HepG2 (cell line): ENCODE measurements around the gene TP53TG5. TPM values are rescaled to one million over a fixed set of nuclear protein-coding genes. Genes with fewer than 3 reads are reported as not detected.

Source experiments
- ELF1 ChIP-seq: sonication (generic); formaldehyde crosslinking; IDR thresholded peaks from 2 replicates; pipeline ENCODE4 v1.4.0; 2020; ENCODE audit warnings: missing genetic modification reagents
- FOXK1 ChIP-seq: sonication (generic); formaldehyde crosslinking; IDR thresholded peaks from 2 replicates; pipeline ENCODE4 v1.4.0; 2020; ENCODE audit warnings: low read depth, missing genetic modification reagents, borderline replicate concordance
- GATAD1 ChIP-seq: IDR thresholded peaks from 2 replicates; pipeline ENCODE4 v1.6.1; 2016; ENCODE audit warnings: missing genetic modification reagents, missing compliant biosample characterization
- HNF1B ChIP-seq: sonication (generic); formaldehyde crosslinking; IDR thresholded peaks from 2 replicates; pipeline ENCODE4 v1.5.1; 2020; ENCODE audit warnings: mild to moderate bottlenecking, moderate library complexity, missing genetic modification reagents
- HNRNPUL1 ChIP-seq: fragments of 200-400 bp; formaldehyde crosslinking; IDR thresholded peaks from 2 replicates; pipeline ENCODE4 v1.6.1; 2017; ENCODE audit warnings: low read depth, mild to moderate bottlenecking, low read length, moderate library complexity
- MIER3 ChIP-seq: IDR thresholded peaks from 2 replicates; pipeline ENCODE4 v1.6.1; 2016; ENCODE audit warnings: missing compliant biosample characterization, borderline replicate concordance
- MXD4 ChIP-seq: IDR thresholded peaks from 2 replicates; pipeline ENCODE4 v1.6.1; 2016; ENCODE audit warnings: mild to moderate bottlenecking, missing biosample characterization, missing genetic modification reagents
- TEAD3 ChIP-seq: optimal IDR thresholded peaks from 2 replicates; pipeline ENCODE3; 2016; ENCODE audit warnings: borderline replicate concordance
- TOPORS ChIP-seq: sonication (generic); formaldehyde crosslinking; IDR thresholded peaks from 2 replicates; pipeline ENCODE4 v1.8.0; 2023; ENCODE audit warnings: mild to moderate bottlenecking, missing genetic modification reagents
- ZBTB20 ChIP-seq: sonication (generic); formaldehyde crosslinking; IDR thresholded peaks from 2 replicates; pipeline ENCODE4 v1.8.1; 2023; ENCODE audit warnings: missing genetic modification reagents, low read depth, mild to moderate bottlenecking, borderline replicate concordance
- ZNF275 ChIP-seq: sonication (generic); formaldehyde crosslinking; IDR thresholded peaks from 2 replicates; pipeline ENCODE4 v1.8.0; 2022; ENCODE audit warnings: missing genetic modification reagents, mild to moderate bottlenecking, inconsistent platforms, borderline replicate concordance
- ZNF367 ChIP-seq: sonication (generic); formaldehyde crosslinking; IDR thresholded peaks from 2 replicates; pipeline ENCODE4 v1.4.0; 2020; ENCODE audit warnings: missing genetic modification reagents, borderline replicate concordance
- ZNF639 ChIP-seq: conservative IDR thresholded peaks from 2 replicates; pipeline ENCODE4 v1.6.1; 2018; ENCODE audit warnings: missing genetic modification reagents
- ZNF775 ChIP-seq: sonication (generic); formaldehyde crosslinking; IDR thresholded peaks from 2 replicates; pipeline ENCODE4 v1.4.0; 2020; ENCODE audit warnings: missing genetic modification reagents, mild to moderate bottlenecking, moderate library complexity, borderline replicate concordance
- ZNF788 ChIP-seq: sonication (generic); formaldehyde crosslinking; IDR thresholded peaks from 2 replicates; pipeline ENCODE4 v1.5.0; 2020; ENCODE audit warnings: mild to moderate bottlenecking, missing genetic modification reagents, borderline replicate concordance
- polyA plus RNA-seq, 8 experiments: library from polyadenylated mRNA; depleted of rRNA in 3 of 8; stranded (reverse) in 7 of 8; unstranded in 1 of 8; fragments of >200 nt; fragmentation: Illumina TruSeq in 4 of 8; extraction: Trizol in 4 of 8; gene quantifications; 2 replicates each; pipeline versions ENCODE4 v1.2.1 to v1.2.3, GENCODE V29; 2011 to 2016; ENCODE audit warnings: low read depth in 4 of 8, missing spikeins in 1 of 8, mixed read lengths in 1 of 8; ENCODE audit not compliant: insufficient read depth in 1 of 8
- total RNA-seq, 5 experiments: library from RNA; depleted of rRNA; stranded (reverse); fragments of >200 nt; fragmentation: Illumina TruSeq; extraction: Trizol; gene quantifications; 2 replicates each; pipeline ENCODE4 v1.2.3, GENCODE V29; 2016; ENCODE audit warnings: low read depth in 1 of 5
- TF ChIP-seq, protein P1 (sequence below): sonication (generic); formaldehyde crosslinking; IDR thresholded peaks from 2 replicates; pipeline ENCODE4 v1.8.0; 2023; ENCODE audit warnings: mild to moderate bottlenecking, missing genetic modification reagents
- TF ChIP-seq, protein P2 (sequence below): sonication (generic); formaldehyde crosslinking; IDR thresholded peaks from 2 replicates; pipeline ENCODE4 v1.4.0; 2020; ENCODE audit warnings: missing genetic modification reagents
- TF ChIP-seq, protein P3 (sequence below): sonication (generic); formaldehyde crosslinking; IDR thresholded peaks from 2 replicates; pipeline ENCODE4 v1.9.0; 2021; ENCODE audit warnings: missing genetic modification reagents, borderline replicate concordance

TP53TG5 gene
- total and polyA plus RNA-seq, 2 of the 13 experiments (the other 11 are each of a cell fraction or from before 2014, with no cell fraction given): 0.11 TPM; not detected in 1

DNA sequence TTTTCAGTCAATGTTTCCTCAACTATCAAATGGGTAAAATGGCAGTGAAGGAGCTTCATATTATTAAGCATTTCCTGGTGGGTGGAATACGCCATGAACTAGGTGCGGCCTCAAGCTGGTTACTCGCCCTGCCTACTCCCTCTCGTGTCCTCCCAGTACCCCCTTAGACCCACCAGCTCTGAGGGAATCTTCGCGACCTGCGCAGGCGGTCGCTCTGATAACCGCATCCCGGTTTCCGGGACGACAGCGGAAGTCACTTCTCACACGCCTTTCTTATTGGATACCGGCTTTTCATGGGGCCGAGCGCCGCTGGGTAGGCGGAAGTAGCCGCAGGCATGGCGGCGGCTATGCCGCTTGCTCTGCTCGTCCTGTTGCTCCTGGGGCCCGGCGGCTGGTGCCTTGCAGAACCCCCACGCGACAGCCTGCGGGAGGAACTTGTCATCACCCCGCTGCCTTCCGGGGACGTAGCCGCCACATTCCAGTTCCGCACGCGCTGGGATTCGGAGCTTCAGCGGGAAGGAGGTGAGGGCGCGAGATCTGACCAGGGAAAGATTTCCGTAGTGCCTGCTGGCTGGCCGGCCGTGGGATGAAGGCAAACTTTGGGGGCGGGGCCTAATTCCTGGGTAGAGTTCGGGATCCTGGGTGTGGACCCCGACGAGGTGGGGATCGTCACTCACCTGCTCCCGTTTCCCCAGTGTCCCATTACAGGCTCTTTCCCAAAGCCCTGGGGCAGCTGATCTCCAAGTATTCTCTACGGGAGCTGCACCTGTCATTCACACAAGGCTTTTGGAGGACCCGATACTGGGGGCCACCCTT is 37.9 kb upstream of the TP53TG5 start, which contains the start of gene PIGT (continued):
- peak; percentile 96 for TF ChIP-seq HNF1B (CRISPR knock-in tag)
- TF ChIP-seq, protein P1, sequence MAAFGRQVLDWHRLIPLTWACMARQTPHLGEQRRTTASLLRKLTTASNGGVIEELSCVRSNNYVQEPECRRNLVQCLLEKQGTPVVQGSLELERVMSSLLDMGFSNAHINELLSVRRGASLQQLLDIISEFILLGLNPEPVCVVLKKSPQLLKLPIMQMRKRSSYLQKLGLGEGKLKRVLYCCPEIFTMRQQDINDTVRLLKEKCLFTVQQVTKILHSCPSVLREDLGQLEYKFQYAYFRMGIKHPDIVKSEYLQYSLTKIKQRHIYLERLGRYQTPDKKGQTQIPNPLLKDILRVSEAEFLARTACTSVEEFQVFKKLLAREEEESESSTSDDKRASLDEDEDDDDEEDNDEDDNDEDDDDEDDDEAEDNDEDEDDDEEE: peak; percentile 84; the same call in 1 of the 2 replicates
- TF ChIP-seq, protein P2, sequence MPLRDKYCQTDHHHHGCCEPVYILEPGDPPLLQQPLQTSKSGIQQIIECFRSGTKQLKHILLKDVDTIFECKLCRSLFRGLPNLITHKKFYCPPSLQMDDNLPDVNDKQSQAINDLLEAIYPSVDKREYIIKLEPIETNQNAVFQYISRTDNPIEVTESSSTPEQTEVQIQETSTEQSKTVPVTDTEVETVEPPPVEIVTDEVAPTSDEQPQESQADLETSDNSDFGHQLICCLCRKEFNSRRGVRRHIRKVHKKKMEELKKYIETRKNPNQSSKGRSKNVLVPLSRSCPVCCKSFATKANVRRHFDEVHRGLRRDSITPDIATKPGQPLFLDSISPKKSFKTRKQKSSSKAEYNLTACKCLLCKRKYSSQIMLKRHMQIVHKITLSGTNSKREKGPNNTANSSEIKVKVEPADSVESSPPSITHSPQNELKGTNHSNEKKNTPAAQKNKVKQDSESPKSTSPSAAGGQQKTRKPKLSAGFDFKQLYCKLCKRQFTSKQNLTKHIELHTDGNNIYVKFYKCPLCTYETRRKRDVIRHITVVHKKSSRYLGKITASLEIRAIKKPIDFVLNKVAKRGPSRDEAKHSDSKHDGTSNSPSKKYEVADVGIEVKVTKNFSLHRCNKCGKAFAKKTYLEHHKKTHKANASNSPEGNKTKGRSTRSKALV (CRISPR knock-in tag): peak; percentile 65; the same call in 1 of the 2 replicates
- peak; percentile 82; the same call in 1 of the 2 replicates for TF ChIP-seq MIER3 (CRISPR knock-in tag)
- peak; percentile 99 for TF ChIP-seq ELF1 (CRISPR knock-in tag)
- peak; percentile 64; the same call in 1 of the 2 replicates for TF ChIP-seq ZBTB20
- peak; percentile 88 for TF ChIP-seq ZNF367 (CRISPR knock-in tag)
- TF ChIP-seq TEAD3 (CRISPR knock-in tag): peak; percentile 49
- TF ChIP-seq GATAD1: peak; percentile 100
- TF ChIP-seq FOXK1 (CRISPR knock-in tag): peak; percentile 97
- no peak for TF ChIP-seq TOPORS (CRISPR knock-in tag)
- TF ChIP-seq ZNF788 (CRISPR knock-in tag): peak; percentile 98; the same call in 1 of the 2 replicates
- peak; percentile 60; the same call in 1 of the 2 replicates for TF ChIP-seq ZNF275
- TF ChIP-seq ZNF639 (CRISPR knock-in tag): peak; percentile 56; the same call in 1 of the 2 replicates
- TF ChIP-seq, protein P3, sequence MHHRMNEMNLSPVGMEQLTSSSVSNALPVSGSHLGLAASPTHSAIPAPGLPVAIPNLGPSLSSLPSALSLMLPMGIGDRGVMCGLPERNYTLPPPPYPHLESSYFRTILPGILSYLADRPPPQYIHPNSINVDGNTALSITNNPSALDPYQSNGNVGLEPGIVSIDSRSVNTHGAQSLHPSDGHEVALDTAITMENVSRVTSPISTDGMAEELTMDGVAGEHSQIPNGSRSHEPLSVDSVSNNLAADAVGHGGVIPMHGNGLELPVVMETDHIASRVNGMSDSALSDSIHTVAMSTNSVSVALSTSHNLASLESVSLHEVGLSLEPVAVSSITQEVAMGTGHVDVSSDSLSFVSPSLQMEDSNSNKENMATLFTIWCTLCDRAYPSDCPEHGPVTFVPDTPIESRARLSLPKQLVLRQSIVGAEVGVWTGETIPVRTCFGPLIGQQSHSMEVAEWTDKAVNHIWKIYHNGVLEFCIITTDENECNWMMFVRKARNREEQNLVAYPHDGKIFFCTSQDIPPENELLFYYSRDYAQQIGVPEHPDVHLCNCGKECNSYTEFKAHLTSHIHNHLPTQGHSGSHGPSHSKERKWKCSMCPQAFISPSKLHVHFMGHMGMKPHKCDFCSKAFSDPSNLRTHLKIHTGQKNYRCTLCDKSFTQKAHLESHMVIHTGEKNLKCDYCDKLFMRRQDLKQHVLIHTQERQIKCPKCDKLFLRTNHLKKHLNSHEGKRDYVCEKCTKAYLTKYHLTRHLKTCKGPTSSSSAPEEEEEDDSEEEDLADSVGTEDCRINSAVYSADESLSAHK (CRISPR knock-in tag): no peak
- TF ChIP-seq ZNF775 (CRISPR knock-in tag): 0 out of 2 replicates have a peak, but pooled peaks have one; percentile 13
- TF ChIP-seq MXD4 (CRISPR knock-in tag): peak; percentile 96
- no peak for TF ChIP-seq HNRNPUL1
